ENCODE measurements around the gene SYNPO.

SYNPO gene, protein sequence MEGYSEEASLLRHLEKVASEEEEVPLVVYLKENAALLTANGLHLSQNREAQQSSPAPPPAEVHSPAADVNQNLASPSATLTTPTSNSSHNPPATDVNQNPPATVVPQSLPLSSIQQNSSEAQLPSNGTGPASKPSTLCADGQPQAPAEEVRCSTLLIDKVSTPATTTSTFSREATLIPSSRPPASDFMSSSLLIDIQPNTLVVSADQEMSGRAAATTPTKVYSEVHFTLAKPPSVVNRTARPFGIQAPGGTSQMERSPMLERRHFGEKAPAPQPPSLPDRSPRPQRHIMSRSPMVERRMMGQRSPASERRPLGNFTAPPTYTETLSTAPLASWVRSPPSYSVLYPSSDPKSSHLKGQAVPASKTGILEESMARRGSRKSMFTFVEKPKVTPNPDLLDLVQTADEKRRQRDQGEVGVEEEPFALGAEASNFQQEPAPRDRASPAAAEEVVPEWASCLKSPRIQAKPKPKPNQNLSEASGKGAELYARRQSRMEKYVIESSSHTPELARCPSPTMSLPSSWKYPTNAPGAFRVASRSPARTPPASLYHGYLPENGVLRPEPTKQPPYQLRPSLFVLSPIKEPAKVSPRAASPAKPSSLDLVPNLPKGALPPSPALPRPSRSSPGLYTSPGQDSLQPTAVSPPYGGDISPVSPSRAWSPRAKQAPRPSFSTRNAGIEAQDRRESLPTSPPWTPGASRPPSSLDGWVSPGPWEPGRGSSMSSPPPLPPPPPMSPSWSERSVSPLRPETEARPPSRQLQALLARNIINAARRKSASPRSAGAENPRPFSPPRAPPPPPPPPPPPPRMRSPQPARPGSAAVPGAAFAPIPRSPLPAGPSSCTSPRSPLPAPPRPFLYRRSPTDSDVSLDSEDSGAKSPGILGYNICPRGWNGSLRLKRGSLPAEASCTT

DNA sequence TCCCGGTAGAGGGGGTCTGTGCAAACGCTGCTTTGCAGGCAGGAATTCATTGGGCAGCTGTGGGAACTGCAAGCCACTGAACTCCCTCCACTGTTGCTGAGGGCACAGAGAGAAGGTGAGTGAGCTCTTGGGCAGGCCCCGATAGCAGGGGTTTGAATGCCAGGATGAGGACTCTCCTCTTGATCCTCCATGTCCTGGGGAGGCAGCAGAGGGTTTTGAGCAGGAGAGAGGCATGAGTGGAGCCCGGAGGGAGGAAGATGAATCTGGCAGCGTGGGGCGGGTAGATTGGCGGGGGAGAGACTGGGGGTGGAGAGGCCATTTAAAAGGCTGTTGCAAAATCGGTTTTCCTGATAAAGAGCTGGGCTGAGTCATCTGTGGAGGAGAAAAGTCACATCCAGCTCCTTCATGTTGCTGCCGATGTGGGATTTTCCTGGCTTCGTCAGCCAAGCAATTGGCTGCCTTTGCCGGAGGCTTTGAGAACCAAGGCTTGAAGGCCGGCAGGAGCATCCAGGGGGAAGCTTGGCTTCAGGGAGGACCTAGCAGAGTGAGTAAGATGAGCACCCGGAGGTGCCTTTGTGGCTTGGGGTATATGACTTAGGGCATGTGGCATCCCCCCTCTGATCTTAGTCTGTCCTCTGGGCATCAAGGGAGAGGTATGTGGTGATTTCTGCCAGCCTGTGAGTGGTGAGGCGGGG lies at the start of gene SYNPO:
TSS of gene SYNPO (plus strand) at position 350 of the 695 bp plus-strand sequence. CDS start 7,616 bp downstream, outside the sequence.
- no peak for FAIRE-seq

DNA sequence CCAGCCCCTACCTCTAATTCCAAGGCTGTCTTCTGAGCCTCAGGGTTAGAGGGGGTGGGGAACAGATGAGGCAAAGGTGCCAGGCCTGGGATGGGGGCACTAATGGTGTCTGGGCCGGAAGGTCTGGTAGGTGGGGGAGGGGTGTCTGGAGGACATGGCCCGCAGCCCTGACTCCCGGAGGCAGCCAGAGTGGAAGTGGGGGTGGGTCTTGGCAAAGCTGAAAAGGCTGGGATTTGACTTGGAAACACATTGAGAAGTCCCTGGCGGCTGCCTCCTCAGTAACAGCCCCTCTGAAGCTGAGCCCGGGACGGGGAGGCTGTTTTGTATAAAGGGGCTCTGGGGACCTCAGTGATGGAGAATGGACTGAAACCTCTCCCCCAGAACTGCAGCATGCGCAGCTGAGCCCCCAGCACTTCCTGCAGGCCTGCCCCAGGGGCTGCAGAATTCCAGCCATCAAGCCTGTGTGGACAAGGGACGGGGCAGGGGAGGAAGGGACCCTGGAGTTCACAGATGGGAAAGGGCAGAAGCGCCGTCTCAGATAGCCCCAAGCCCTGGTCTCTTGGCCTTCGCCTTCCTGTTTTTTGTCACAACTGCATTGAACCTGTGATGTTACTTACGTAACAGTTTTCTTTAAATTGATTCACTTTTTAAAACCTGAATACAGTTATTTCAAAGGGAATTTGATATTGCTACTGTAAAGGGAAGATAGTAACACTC lies 49.3 kb upstream of the SYNPO start:
- FAIRE-seq = no peak

DNA sequence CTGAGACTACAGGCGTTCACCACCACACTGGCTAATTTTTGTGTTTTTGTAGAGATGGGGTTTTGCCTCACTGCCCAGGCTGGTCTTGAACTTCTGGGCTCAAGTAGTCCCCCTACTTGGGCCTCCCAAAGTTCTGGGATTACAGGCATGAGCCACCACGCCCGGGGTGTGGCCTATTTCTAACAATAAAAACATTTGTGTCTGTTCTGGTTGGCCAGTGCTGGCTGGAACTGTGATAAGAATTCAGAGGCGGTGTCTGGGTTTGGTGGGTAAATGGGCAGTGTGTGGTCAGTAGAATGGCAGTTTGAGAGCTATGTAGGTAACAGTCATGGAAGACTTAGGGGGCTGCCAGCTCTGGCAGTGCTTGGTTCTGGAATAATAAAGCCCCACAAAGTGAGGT lies 46.9 kb upstream of the SYNPO start:
- FAIRE-seq = no peak

DNA sequence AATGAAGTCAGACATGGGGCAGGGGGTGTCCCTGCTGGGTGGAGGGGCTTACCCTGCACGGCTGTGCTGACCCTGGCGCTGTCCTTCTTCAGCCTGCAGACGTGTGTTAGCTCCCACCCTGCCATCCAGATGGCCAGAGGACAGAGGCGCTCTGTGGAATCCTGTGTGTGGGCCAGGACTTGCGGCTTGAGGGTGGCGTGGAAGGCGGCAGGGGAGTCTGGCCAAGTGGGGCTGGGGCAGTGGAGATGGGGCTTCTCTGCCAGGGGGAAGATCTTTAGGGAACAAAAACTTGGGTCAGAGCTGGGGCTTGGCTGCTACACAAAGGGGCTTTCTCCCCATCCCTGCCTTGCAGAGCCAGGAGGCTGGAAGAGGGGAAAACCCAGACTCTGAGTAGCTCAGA lies 46.5 kb upstream of the SYNPO start:
- FAIRE-seq = no peak

DNA sequence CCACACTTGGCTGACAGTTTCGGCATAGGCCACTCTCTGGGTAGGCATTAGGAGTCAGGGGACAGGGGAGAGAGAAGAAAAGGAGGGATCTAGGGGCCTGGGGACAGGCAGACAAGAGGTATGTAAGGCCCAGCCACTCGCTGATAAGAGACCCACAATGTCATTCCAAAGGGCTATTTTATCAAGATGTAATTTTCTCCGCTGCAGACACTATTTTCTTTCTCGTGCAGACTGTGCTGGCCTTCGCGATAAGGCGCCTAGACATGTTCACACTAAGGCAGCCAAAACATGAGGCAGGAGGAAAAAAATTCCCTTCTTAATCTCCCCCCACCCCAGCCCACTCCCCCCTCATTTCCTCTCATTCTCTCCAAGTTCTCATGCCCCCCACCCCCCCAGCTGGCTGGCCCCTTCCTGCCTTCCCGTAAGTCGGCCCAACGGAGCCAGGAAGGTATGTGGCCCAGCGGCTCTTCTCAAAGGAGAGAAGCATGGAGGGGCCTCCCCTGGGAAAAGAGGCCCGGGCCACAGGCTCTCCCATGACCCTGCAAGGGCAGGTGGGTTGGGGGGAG lies 44.9 kb upstream of the SYNPO start:
- FAIRE-seq = no peak

DNA sequence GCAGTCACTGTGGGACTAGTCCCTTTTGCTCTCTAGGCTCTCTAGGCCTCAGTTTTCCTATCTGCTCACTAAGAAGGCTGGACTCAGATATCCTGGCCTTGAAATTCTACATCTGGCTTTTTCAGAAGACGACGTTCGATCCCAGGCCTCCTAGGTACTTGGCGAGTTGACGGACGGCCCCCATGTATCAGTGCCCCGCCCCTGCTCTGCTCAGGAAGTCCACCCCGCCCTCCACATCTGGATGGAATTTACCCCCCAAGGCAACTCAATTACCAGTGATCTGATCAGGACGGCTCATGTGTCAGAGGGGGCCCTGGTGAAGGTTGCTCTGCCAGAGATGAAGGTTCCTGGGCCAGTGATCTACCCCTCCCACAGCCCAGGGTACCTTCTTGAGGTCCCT lies 44.1 kb upstream of the SYNPO start:
- no peak for FAIRE-seq

DNA sequence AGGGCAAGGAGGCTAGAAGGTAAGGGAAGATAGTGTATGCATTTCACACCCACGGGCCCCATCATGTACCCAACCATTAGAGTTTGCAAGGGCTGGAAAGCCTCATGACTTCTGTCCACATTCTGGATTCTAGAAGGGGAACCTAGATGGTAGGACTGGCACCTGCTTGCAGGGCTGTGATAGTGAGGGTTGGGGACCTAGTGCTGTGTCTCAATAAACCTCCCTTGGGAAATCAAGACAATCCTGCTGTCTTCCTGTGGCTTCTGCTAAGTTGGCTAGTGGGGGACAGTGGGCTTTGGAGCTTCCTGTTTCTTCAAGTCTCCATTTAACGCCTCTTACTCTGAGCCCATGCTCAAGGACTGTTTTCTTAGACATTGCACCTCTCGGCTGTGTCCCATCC lies 43.6 kb upstream of the SYNPO start:
- FAIRE-seq = no peak

DNA sequence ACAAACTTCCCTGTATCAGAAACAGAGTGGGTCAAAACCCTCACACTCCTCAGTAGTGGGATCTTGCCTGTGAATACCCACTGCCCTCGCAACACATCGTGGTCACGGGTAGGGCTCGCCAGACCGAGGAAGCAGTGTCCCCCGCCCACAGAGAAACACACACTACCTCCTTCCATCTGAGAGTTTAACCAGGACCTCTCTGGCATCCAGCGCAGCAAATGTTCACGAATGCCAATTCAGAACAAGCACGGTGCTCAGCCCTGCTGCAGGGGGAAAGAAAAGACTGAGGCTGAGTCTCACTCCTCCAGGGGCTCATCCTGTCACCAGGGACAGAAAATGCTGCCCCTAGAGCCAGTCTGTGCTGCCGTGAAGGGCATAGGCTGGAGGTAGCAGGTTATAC lies 42.5 kb upstream of the SYNPO start:
- no peak for FAIRE-seq

DNA sequence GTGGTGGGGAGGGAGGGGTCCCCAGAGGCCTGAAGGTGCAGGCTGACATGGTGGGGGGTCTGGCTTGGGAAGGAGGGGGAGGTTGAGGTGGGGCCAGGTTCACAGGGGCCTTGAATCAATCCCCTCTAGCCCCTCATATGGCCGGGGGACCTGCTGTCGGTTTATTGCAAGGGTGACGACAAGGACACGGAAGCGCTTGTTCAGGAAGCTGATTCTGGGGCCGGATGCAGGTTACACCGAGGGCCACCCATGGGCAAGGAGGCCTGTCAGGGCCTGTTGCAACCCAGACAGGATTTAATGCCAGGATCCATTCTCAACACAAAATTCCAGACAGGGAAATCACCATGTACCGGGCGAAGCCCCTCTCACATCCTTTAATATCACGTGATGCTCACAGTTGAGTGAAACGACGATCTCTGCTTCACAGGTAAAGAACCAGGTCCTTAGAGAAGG lies 41.6 kb upstream of the SYNPO start:
- no peak for FAIRE-seq

DNA sequence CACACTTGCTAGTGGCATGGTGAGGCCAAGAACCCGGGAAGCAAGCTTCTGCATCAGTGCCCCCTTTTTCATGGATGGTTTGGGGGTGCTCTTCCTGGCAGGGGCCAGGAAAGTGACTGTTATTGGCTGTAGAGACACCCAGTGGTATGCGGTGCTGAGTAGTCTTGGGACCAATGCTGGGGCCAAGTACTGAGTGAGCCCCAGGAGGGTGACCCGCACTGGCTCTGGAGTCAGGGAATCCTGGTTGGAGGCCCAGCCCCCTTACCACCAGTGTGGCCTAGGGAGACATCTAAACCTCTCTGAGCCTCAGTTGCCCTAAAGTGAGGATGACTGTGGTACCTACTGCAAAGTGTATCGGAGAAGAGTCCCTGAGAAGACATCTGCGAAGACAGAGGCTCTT lies 41.2 kb upstream of the SYNPO start:
- no peak for FAIRE-seq

DNA sequence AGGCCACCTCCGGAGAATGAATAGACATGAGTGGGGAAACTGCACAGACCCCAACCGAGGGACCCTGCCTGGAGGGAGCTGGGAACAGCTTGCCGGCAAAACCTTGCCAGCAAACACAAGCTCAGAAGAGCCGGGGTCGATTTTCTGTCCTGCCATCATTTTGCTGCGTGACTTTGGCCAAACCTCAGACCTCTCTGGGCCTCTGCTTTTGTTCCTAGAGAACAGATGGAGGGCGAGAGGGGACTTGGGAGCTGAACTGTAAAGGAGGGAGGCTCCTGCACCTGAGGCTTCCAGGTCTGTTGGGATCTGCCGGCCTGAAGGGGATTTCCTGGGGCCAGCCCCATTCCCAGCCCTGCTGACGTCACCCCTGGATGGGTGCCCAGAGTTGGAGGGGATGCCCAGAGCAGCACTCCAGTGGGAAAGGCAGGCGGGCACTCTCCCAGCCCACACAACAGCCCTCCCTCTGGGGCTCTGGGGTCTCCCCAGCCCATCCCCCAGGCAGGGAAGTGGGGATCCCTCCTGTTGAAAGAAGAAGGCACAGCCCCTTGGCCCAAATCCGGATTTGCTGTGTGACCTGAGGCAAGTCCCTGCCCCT lies 40.4 kb upstream of the SYNPO start:
- no peak for FAIRE-seq

DNA sequence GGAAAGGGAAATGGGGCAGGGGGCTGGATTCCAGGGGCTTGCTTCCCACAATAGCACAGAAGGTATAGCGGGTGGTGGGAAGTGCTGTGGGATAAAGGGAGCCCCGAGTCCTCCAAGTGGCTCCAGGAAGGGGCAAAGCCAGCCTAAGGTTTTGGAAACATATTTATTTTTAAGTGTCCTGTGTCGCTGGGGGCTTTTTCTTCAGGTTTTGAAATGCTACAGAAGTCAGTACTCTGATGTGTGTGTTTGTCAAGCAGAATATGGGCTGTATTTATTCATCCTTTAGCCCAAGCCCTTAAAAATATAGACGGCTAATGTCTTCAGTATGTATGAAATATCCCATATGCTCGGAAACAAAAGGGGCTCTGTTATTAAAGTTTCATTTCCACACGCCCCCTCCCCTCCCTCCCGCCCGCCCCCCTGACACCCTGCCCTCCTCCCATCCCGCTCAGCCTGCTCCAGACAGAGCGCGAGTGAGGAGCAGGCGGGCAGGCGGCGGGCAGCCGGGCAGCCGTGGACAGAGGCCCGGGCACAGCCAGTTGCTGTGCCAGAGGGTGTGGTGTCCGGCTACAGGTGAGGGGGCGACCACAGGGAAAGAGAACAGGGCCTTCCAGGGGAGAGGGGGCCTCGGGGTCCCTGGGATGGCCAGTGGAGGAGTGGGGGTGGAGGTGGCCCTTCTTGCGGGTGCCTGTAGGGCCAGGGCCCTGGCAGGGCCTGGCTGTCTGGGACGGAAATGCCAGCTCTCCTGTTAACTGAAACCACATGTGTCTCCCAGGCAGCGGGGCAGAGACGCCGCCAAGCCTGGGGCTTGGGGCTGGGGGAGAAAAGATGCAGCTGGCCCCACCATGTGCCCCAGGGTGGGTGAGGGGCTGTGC lies 39.6 kb upstream of the SYNPO start:
- FAIRE-seq = no peak

DNA sequence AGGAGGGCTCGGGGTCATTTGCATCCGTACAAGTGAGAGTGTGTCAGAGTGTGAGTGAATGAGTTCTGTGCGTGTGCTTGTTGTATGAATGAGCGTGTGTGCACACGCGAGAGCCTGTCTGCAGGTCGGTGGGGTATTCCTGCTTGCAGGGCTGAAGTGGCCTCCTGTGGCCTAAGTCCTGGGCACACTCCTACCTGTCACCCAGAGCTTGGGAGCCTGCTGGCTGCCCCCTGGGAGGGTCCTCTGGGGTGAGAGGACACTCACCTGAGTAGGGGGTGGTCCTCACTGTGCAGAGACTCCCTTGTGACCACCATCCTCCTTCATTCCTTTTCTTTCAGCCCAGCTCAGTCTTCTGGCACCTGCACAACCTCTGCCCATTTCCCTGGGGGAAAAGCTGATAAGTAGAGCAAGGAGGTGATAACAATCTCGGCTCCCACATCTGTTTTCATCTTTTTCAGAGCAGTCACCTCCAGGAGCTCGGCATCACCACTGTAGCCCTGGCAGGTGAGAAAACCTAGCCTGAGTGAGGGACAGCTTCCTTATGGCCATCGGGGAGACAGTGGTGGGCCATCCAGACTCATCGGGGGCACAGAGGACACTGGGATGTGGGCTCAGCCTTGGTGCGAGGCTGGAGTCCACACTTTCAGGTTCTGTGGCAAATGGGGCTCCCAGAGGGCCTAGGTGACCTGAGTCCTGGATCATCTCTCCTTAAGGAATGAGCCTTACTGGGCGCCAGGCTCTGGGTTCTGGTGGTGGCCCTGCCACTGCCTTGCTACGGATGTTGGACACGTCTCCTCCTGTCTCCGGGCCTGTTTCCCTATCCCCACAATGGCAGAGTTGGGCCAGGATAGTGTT lies 38.7 kb upstream of the SYNPO start:
- FAIRE-seq = no peak

DNA sequence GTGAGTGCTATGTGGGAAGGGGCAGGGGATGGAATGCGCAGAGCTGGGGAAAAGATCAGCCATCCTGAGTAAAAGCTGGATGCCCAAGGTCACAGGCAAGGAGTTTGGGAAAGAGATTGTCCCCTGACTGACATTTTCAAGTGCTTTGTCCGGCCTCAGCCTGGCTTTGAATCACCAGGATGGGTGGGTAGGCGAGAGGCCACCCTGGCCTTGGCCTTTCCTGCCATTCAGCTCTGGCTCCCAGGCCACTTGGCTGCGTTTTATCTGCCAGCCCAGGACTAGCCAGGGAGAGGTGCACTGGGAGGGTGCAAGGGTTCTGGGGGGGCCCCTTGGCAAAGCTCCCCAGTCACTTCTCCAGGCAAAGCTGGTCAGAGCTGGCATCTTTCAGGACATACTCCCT lies 37.4 kb upstream of the SYNPO start:
- FAIRE-seq = no peak

DNA sequence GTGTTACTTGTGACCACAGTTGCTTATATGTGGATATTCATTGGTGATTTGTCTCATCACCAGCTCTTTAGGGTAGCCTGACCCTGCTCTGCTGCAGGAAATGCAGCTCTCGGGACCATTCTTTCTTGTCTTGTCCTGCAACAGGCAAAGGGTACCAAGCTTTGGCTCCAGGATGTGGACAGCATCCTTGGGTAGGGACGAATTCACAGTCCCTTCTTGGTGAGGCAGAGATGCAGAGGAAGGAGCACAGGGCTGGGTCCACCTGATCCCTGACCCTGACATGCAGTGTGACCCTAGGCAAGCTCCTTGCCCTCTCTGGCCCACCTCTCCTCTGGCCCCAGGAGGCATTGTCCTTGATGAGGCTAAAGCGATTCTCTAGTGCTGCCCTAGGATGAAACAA lies 37.0 kb upstream of the SYNPO start:
- FAIRE-seq = no peak

DNA sequence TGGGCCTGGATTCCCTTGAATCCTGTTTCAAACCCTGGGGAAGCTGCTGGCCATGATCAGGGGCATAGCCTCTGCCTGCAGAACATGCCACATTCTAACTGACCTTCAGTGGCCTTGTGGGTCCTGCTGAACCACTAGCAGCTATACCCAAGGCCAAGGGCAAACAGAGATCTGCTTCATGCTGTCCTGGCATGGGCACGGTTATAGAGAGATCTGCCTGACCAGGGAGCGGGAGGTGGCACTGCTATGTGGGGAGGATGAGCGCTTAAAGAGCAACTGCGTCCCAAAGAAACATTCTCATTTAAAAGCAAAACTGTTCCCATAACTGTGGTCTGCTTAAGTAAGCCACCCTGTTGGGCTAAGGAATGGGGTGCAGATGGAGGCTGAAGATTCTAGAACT lies 36.5 kb upstream of the SYNPO start:
- no peak for FAIRE-seq

DNA sequence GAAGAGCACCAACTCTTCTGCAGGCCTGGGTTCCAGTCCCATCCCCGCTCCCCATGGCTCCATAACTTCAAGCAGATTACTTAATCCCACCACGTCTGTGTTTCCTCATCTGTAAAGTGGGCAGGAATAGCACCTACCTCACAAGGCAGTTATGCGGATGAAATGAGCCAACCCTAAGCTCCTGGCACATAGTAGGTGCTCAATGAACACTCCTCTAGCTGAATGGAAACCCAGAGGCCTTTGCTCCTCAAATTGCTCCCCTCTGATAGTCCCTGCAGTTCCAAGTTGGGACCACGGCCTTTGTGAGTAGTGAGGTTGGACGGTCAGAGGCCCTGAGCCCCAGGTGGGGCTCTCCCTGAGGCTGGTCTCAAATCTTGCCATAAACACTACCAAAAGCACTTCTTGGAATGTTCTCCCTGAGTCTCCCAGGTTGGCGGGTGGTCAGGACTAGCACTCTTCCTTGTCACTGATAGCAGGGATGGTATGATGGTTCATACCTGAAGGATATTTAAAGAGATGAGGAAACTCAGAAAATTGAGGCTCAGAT lies 35.5 kb upstream of the SYNPO start:
- no peak for FAIRE-seq

DNA sequence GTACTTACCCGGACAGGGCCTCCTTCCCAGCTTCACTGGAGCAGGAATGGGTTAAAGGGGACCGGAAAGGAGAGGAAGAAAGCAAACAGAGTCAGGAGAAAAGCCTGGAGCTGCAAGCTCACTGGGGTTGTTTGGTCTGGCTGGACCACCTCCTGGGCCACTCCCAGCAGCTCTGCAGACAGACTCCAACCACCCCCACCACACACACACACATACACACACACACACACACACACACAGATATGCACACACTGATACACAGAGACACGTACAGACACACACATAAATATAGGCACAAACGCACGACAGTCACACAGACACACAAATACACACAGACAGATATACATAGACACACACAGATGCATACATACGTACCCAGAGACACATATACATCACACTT lies 34.9 kb upstream of the SYNPO start:
- FAIRE-seq = no peak

DNA sequence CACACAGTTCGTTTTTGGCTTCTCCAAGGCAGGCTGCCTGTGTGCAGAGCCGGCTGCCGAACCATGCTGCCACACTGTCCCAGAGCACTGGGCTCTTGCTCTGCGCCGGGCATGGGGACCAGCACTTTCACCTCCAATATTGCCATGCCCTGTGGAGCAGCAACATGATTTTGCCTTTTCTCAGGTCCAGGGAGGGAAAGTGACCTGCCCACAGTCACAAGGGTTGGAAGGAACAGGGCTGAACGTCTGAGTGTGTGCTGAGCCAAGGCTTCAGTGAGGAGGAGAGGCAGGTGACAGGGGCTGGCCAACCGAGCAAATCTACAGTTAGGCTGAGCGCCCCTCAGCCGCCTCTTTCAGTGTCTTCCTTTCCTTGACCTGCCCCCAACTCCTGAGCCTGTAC lies 34.0 kb upstream of the SYNPO start:
- no peak for FAIRE-seq

DNA sequence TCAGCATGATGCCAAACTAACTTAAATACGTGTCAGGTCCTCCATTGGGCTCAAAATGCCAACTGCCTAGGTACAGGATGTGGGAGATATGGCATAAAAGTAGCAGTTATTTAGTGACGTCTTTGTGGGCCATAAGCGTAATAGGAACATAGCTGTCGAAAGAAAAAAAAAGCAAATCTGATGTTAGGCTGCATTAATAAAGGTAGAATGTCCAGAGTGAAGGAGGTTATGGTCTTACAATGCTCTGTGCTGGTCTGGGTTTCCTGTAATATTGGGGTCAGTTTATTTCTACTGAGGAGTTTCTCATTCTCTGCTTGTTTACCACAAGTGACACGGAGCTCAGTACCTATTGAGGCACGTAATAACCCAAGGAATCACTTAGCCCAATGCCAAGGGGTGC lies 33.4 kb upstream of the SYNPO start:
- FAIRE-seq = no peak

Data from A204.1 (cell line).